ENCODE results near the gene DPYSL5.

DPYSL5 gene

DNA sequence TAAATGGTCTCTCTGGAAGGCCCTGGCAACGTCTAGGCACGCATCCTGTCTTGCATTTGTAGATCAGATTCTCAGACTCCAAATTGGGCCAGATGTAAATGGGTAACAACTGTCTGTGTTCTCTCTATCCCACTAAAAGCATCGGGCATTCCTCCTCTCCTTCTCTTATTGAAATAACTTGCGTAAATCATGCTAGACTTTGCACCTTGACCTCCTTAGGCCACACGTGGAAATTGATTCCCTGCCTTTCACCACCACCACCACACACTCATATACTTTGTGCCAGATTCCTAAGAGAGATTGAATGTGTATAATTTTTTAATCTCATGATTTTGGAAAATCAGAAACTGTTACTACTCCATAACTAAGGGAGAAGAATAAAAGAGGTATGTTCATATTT, 143.8 kb downstream of the DPYSL5 start:
- DNase-seq (ENCODE audit: low read depth, low spot score): no peak

DNA sequence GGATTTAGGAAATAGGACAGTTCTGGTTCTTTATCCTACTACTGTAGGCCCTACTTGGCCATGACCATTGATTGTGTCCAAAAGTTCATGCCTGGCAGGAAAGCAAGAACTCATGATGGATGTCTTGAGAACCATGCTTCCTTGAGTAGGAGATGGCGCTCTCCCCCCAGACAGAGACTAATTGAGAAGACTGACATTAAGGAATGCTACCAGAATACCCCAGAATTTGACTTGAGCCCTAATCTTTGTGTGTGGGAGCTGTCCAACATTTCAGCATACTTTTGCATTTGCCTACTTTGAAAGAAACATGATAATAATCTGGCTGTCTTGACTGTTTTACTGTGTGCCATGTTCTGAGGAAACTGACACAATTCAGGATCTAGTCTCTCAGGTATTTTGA, 145.8 kb downstream of the DPYSL5 start:
- no peak for DNase-seq (ENCODE audit: low read depth, low spot score)

DNA sequence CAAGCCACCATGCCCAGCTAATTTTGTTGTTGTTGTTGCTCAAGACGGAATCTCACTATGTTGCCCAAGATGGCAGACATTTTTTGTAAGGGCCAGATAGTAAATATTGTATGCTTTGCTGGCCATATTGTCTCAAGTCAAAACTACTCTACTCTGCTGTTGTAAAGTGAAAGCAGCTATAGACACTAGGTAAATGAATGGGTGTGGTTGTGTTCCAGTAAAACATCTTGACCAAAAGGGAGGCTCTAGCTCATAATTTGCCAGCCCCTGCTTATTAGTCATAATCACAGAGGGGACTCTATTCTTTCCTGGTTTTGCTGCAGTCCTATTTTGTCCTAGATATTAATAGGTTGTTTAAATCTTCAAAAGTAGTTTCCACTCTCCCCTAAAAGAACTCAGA, 147.1 kb downstream of the DPYSL5 start:
- DNase-seq (ENCODE audit: low read depth, low spot score): no peak

DNA sequence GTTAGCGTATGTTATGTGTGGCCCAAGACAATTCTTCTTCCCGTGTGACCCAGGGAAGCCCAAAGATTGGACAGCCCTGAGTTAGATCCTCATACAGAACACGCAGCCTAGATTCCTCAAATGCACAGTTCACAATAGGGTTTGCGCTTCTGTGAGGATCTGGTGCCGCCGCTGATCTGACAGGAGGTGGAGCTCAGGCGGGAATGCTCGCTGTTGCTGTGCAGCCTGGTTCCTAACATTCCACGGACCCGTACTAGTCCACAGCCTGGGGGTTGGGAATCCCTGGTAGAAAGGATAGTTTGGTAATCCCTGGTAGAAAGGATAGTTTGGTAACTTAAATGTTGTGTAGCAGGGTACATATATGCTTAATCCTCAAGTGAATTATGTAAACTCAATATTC, 149.5 kb downstream of the DPYSL5 start:
- no peak for DNase-seq (ENCODE audit: low read depth, low spot score)

DNA sequence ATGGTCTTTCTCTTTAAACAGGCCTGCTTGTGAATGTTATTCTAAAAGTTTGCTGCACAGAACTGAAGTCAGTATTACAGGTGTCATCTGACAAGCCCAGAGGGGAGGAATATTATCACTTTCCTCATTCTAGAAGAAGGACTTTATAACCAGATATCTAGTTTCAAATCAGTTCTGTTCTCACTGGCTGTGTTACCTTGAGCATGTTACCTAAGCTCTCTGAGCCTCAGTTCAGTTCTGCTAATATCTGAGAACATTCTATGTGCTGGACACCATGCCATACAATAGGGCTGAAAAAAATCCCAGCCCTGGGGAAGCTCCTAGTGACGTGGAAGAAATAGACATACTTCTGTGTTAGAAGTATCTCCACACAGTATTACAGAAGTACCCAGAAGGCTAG, 150.4 kb downstream of the DPYSL5 start:
- no peak for DNase-seq (ENCODE audit: low read depth, low spot score)

All from iPS DF 19.7 (cell line).